Embryonic facial prominence (tissue), 1 donor: Measurements from ENCODE around the gene COG7.

ENCODE experiments used
- DNase-seq: peaks from one replicate; pipeline ENCODE4 v3.0.0-alpha.2; 2016; ENCODE audit errors: extremely low spot score

The COG7 gene

GRCh38 chr16:23359092-23359760, 93.8 kb downstream of the COG7 start:
- no peak for DNase-seq

DNA sequence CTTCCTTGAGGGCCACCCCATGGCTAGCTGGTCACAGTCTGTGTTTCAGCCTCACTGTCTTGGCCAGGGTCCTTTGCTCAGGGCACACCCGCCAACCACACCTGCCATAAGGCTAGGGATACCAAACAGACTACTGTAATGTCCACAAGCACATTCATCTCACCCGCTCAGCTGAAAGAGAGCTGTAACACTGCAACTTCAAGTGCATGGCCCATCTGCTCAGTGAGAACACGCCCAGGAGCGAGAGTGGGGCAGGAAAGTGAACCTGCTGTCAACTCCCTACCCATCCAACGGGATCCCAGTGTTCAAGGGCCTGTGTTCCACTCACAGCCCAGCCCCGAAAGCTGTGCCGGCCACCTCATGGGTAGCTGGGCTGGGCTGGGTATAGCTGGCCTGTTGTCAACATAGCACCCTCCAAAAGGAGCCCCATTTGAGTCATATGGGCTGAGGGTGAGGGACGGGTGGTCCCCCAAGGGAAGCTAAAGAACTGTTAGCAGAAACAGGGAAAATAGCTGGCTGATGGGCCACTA, 95.2 kb downstream of the COG7 start:
- DNase-seq: no peak

- DNase-seq: no peak
Measured at GRCh38 chr16:23356941-23357340, 96.0 kb downstream of the COG7 start.

- no peak for DNase-seq
Measured at GRCh38 chr16:23355106-23355670, 97.8 kb downstream of the COG7 start.

- DNase-seq: no peak
Measured at GRCh38 chr16:23354246-23354645, 98.7 kb downstream of the COG7 start.

DNA sequence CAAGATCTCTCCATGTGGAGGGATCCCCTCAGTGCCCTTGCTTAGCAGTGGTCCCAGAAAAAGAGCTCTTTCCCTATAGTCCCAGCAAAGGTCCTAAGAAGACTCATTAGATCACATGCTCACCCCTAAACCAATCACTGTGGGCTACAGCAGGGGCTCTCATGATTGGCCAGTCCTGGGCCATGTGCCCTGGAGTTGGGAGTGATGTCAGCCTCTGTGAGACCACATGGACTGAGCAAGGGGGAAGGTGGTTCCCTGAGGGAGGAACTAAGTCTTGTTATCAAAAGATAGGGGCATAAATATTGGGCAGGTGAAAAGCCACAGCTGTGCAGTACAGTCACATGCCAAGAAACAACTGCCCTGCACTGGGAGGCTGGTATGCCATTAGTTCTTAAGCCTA, 99.5 kb downstream of the COG7 start:
- no peak for DNase-seq

GRCh38 chr16:23351360-23351759, 101.6 kb downstream of the COG7 start:
- no peak for DNase-seq

GRCh38 chr16:23348579-23349469, 104.2 kb downstream of the COG7 start:
- DNase-seq: no peak

- DNase-seq: no peak
Measured at GRCh38 chr16:23345237-23345636, 107.8 kb downstream of the COG7 start.

DNA sequence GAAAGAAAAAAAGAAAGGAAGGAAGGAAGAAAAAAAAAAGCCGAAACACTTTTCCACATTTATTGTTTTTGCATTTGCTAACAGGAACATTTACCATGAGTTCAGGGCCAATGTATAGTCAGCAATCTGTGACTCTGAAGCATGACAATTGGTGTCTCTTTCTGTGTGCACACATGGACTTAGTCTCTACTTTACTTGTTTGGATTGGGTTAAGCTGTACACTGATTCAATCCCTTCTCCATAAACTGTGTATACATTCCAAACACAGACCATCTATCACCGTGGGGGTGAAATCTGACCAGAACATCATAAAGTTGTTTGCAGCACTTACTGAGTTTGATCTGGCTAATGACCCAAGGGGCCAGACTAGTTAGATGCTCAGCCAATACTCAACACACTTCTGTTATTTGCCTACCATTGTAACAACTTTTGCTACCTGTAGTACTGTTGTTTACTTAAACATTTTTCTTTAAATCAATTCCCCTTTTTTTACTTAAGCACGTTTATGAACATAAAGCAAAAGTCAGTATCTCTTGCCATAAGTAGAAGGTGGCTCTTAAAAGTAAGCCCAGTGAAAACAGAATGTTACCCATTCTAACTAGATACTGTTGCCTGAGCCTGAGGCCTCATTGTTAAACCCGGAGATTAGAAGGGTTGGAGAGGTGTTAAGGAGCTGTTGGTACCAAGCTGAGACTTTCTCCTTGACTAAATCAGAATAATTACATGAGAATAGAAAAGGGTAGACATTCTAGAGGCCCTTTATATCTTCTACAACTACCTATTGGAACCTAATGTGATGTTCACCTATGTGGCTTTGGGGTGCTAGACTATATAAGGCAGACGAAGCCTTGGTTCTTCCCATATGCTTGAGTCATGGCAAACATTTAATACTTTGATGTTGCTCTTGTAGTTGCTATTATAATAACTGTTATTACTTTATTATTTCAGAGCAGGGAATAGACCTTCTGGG, 109.1 kb downstream of the COG7 start:
- no peak for DNase-seq

DNA sequence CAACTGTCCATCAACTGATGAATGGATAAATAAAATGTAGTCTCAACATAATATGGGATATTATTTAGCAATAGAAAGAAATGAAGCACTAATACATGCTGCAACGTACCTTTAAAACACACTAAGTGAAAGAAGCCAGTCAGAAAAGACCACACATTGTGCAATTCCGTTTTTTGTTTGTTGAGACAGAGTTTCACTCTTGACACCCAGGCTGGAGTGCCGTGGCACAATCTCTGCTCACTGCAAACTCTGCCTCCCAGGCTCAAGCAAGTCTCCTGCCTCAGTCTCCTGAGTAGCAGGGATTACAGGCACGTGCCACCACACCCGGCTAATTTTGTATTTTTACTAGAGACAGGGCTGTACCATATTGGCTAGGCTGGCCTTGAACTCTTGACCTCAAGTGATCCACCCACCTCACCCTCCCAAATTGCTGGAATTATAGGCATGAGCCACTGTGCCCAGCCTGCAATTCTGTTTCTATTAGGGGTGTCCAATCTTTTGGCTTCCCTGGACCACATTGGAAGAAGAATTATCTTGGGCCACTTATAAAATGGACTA, 110.8 kb downstream of the COG7 start:
- no peak for DNase-seq

GRCh38 chr16:23339787-23340186, 113.2 kb downstream of the COG7 start:
- no peak for DNase-seq
